HepG2 (cell line): Measurements from ENCODE around the gene ICAM5. TPM values are rescaled to one million over a fixed set of nuclear protein-coding genes. Genes with fewer than 3 reads are reported as not detected.

ENCODE experiments used
- ATAC-seq: fragments of 200-7000 bp; cut with Tn5 transposase; 3 replicates; pipeline ENCODE4 v1.9.1; 2020; ENCODE audit warnings: mild to moderate bottlenecking, moderate library complexity
- BruUV-seq: library from RNA; stranded (reverse); fragments of 400-500 nt; replicated peaks from 2 replicates; lab custom pipeline; 2021; lab: Mats Ljungman, UMichigan
- CTCF ChIA-PET: fragments of 300-600 bp; formaldehyde crosslinking; extraction: SDS; loops from one replicate; lab custom pipeline; 2021; ENCODE audit warnings: low total read pairs, inconsistent platforms, low intra/inter-chr PET ratio; lab: Yijun Ruan, JAX
- POLR2A ChIA-PET: fragments of 350-600 bp; sonication (Branson Sonifier 250); formaldehyde crosslinking; loops from one replicate; lab custom pipeline; 2020; ENCODE audit warnings: antibody characterized with exemption, inconsistent platforms; lab: Yijun Ruan, JAX
- DNase-seq: peaks from one replicate; pipeline ENCODE4 v3.0.0-alpha.2; 2015; ENCODE audit warnings: low spot score
- FAIRE-seq: peaks from 3 replicates; lab custom pipeline; 2011; peaks lifted over from hg19 to GRCh38; lab: Jason Lieb, UNC
- H2AFZ ChIP-seq: one replicate; pipeline ENCODE4 v1.6.1; 2011; ENCODE audit warnings: low read length, inconsistent platforms
- H3K27ac ChIP-seq: fragments of 300-600 bp; 3 replicates; pipeline ENCODE4 v1.8.0; 2011; ENCODE audit warnings: mixed run types, mild to moderate bottlenecking, mixed read lengths, low read length, inconsistent platforms; ENCODE audit not compliant: insufficient read depth; ENCODE audit errors: extremely low read length
- H3K27me3 ChIP-seq, 2 experiments: fragments of 200-600 bp in 1 of 2; 2 replicates in 1 of 2; 3 replicates in 1 of 2; pipeline versions ENCODE4 v1.6.0 to v1.8.0; 2011; ENCODE audit warnings: low read length in 2 of 2, mild to moderate bottlenecking in 2 of 2, moderate library complexity in 2 of 2, inconsistent platforms in 1 of 2; ENCODE audit not compliant: insufficient read depth in 2 of 2, control insufficient read depth in 1 of 2
- H3K36me3 ChIP-seq, 2 experiments: fragments of 200-600 bp in 1 of 2; replicated peaks in 1 of 2; 2 replicates in 1 of 2; 3 replicates in 1 of 2; pipeline versions ENCODE4 v1.5.1 to v1.8.0; 2011; ENCODE audit warnings: low read length in 2 of 2, inconsistent platforms in 1 of 2; ENCODE audit not compliant: insufficient read depth in 2 of 2, control insufficient read depth in 1 of 2
- H3K4me1 ChIP-seq: 2 replicates; pipeline ENCODE4 v1.5.1; 2012; ENCODE audit warnings: low read length, inconsistent platforms; ENCODE audit not compliant: insufficient read depth
- H3K4me2 ChIP-seq: 2 replicates; pipeline ENCODE4 v1.6.0; 2011; ENCODE audit warnings: low read depth, low read length, inconsistent platforms
- H3K4me3 ChIP-seq, 3 experiments: fragments of 200-600 bp in 1 of 3; sonication (generic), shearing (Covaris generic) in 1 of 3; replicated peaks in 1 of 3; 2 replicates each; pipeline ENCODE4 v1.5.1; 2011 to 2016; ENCODE audit warnings: low read length in 3 of 3, inconsistent platforms in 2 of 3, low read depth in 2 of 3, mild to moderate bottlenecking in 2 of 3, control low read depth in 1 of 3, mixed read lengths in 1 of 3; ENCODE audit not compliant: insufficient read depth in 1 of 3
- H3K79me2 ChIP-seq: one replicate; pipeline ENCODE4 v1.6.1; 2011; ENCODE audit warnings: low read length, inconsistent platforms; ENCODE audit not compliant: insufficient read depth
- H3K9ac ChIP-seq: 2 replicates; pipeline ENCODE4 v1.6.0; 2011; ENCODE audit warnings: mild to moderate bottlenecking, low read depth, low read length, inconsistent platforms; ENCODE audit not compliant: insufficient read depth
- H3K9me3 ChIP-seq: 2 replicates; pipeline ENCODE4 v1.5.1; 2012; ENCODE audit warnings: mild to moderate bottlenecking, low read length
- H4K20me1 ChIP-seq: 2 replicates; pipeline ENCODE4 v1.6.0; 2011; ENCODE audit warnings: inconsistent platforms, mild to moderate bottlenecking, low read length, moderate library complexity; ENCODE audit not compliant: insufficient read depth
- AGO2 ChIP-seq: fragments of 200-400 bp; formaldehyde crosslinking; optimal IDR thresholded peaks from 2 replicates; pipeline ENCODE3; 2017; ENCODE audit warnings: mild to moderate bottlenecking, low read depth, low read length, moderate library complexity
- BRCA1 ChIP-seq: sonication (generic); formaldehyde crosslinking; IDR thresholded peaks from 2 replicates; pipeline ENCODE4 v1.4.0; 2020; ENCODE audit warnings: missing genetic modification reagents
- EEA1 ChIP-seq: sonication (generic); formaldehyde crosslinking; IDR thresholded peaks from 2 replicates; pipeline ENCODE4 v1.5.1; 2020; ENCODE audit warnings: mild to moderate bottlenecking, missing genetic modification reagents, borderline replicate concordance
- GABPB1 ChIP-seq: IDR thresholded peaks from 2 replicates; pipeline ENCODE4 v1.6.1; 2016; ENCODE audit warnings: mild to moderate bottlenecking, missing genetic modification reagents, moderate library complexity, missing compliant biosample characterization
- HNRNPUL1 ChIP-seq: fragments of 200-400 bp; formaldehyde crosslinking; IDR thresholded peaks from 2 replicates; pipeline ENCODE4 v1.6.1; 2017; ENCODE audit warnings: low read depth, mild to moderate bottlenecking, low read length, moderate library complexity
- KLF16 ChIP-seq, 2 experiments: sonication (generic) in 1 of 2; formaldehyde crosslinking in 1 of 2; IDR thresholded peaks; 2 replicates each; pipeline versions ENCODE4 v1.6.1 to v1.8.0; 2016 to 2023; ENCODE audit warnings: missing genetic modification reagents in 2 of 2, missing compliant biosample characterization in 1 of 2
- MTF1 ChIP-seq: sonication (generic); formaldehyde crosslinking; IDR thresholded peaks from 2 replicates; pipeline ENCODE4 v1.5.0; 2020; ENCODE audit warnings: missing genetic modification reagents
- NFYC ChIP-seq: IDR thresholded peaks from 2 replicates; pipeline ENCODE4 v1.6.1; 2016; ENCODE audit warnings: missing genetic modification reagents, missing compliant biosample characterization
- SETDB1 ChIP-seq: sonication (generic); formaldehyde crosslinking; IDR thresholded peaks from 2 replicates; pipeline ENCODE4 v1.5.1; 2020; ENCODE audit warnings: missing genetic modification reagents, mild to moderate bottlenecking, borderline replicate concordance
- ZC3H13 ChIP-seq: sonication (generic); formaldehyde crosslinking; IDR thresholded peaks from 2 replicates; pipeline ENCODE4 v1.8.1; 2023; ENCODE audit warnings: mild to moderate bottlenecking, missing genetic modification reagents, moderate library complexity
- ZNF510 ChIP-seq: sonication (generic); formaldehyde crosslinking; IDR thresholded peaks from 2 replicates; pipeline ENCODE4 v1.4.0; 2020; ENCODE audit warnings: low read depth, mild to moderate bottlenecking, missing genetic modification reagents
- ZNF557 ChIP-seq: sonication (generic); formaldehyde crosslinking; IDR thresholded peaks from 2 replicates; pipeline ENCODE4 v1.4.0; 2020; ENCODE audit warnings: missing genetic modification reagents
- WGBS: methylation state at CpG from one replicate; pipeline ENCODE4 v1.1.6; 2017; ENCODE audit warnings: low lambda C conversion rate; 5-methylcytosine and 5-hydroxymethylcytosine counted together
- in situ Hi-C: cut with HindIII; loops from 2 replicates; pipeline ENCODE4 v1.10.0; 2017; ENCODE audit warnings: low pct_unique_long_range_greater_than_20kb; ENCODE audit not compliant: extremely low pct_ligation_motif_present
- intact Hi-C: fragments of 100-400 bp; cut with micrococcal nuclease; formaldehyde crosslinking; loops from one replicate; pipeline ENCODE4 v1.10.0; 2022; ENCODE audit not compliant: unreplicated experiment
- polyA plus RNA-seq, 8 experiments: library from polyadenylated mRNA; depleted of rRNA in 3 of 8; stranded (reverse) in 7 of 8; unstranded in 1 of 8; fragments of >200 nt; fragmentation: Illumina TruSeq in 4 of 8; extraction: Trizol in 4 of 8; gene quantifications; 2 replicates each; pipeline versions ENCODE4 v1.2.1 to v1.2.3, GENCODE V29; 2011 to 2016; ENCODE audit warnings: low read depth in 4 of 8, missing spikeins in 1 of 8, mixed read lengths in 1 of 8; ENCODE audit not compliant: insufficient read depth in 1 of 8
- total RNA-seq, 5 experiments: library from RNA; depleted of rRNA; stranded (reverse); fragments of >200 nt; fragmentation: Illumina TruSeq; extraction: Trizol; gene quantifications; 2 replicates each; pipeline ENCODE4 v1.2.3, GENCODE V29; 2016; ENCODE audit warnings: low read depth in 1 of 5
- TF ChIP-seq, protein P1 (sequence below): sonication (generic); formaldehyde crosslinking; IDR thresholded peaks from 2 replicates; pipeline ENCODE4 v1.5.1; 2020; ENCODE audit warnings: mild to moderate bottlenecking, missing genetic modification reagents
- TF ChIP-seq, protein P2 (sequence below), 2 experiments: sonication (generic) in 1 of 2; formaldehyde crosslinking in 1 of 2; IDR thresholded peaks; 2 replicates each; pipeline versions ENCODE4 v1.4.0 to v1.6.1; 2018 to 2020; ENCODE audit warnings: missing genetic modification reagents in 2 of 2, borderline replicate concordance in 1 of 2, low read depth in 1 of 2, mild to moderate bottlenecking in 1 of 2, missing biosample characterization in 1 of 2
- TF ChIP-seq, protein P3 (sequence below): sonication (generic); formaldehyde crosslinking; IDR thresholded peaks from 2 replicates; pipeline ENCODE4 v1.4.0; 2020; ENCODE audit warnings: low read depth, mild to moderate bottlenecking, missing genetic modification reagents
- TF ChIP-seq, protein P4 (sequence below): sonication (generic); formaldehyde crosslinking; IDR thresholded peaks from 2 replicates; pipeline ENCODE4 v1.4.0; 2020; ENCODE audit warnings: mild to moderate bottlenecking, missing genetic modification reagents

The ICAM5 gene
- total and polyA plus RNA-seq, 2 of the 13 experiments (the other 11 are each of a cell fraction or from before 2014, with no cell fraction given) = 0.46 to 1.6 TPM

DNA sequence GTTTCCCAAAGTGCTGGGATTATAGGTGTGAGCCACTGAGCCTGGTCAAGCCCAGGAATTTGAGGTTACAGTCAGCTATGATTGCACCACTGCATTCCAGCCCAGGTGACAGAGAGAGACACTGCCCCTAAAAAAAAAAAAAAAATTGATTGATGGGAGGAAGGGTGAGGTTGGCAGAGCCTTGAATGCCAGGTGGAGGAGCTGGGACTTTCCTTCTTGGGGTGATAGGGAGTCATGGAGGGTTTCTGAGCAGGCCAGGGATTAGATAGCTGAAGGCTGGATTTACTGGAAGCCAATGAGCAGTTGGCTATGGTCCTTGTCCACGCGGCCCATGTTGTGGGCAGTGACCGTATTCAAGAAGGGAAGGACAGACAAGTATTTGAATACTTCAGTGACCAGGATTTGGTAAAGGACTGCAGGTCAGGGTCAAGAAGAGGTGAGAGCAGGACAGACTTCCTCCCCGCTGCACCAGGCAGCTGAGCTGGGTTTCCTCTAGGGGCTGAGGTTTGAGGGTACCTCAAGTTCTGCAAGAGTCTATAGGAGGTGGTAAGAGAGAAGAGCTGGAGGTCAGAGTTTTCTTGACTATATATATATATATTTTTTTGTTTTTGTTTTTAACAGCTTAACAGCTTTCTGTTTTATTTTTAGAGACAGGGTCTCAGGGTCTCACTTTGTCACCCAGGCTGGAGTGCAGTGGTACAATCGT is 9.9 kb upstream of the ICAM5 start:
- H4K20me1 ChIP-seq = peaks cover 3% of the 10 kb centered on the region; the same call in 1 of the 2 replicates
- DNase-seq (no peak), ATAC-seq (no peak)
- H3K27me3 ChIP-seq = no peaks in the 10 kb centered on the region
- H3K9me3 ChIP-seq = no peaks in the 10 kb centered on the region
- no peak overlapping the region for H2AFZ ChIP-seq
- H3K9ac ChIP-seq = no peak overlapping the region
- no peaks in the 10 kb centered on the region for H3K79me2 ChIP-seq
- no peaks in the 10 kb centered on the region for H3K4me1 ChIP-seq
- H3K4me2 ChIP-seq = no peak overlapping the region
- H3K36me3 ChIP-seq = peaks cover 21 to 46% of the 10 kb centered on the region in 2 experiments; a peak in 4 of 5 replicates
- BruUV-seq = no TSS peak
- in situ Hi-C loops = no loop called here
- H3K4me3 ChIP-seq = no peak overlapping the region
- no peak overlapping the region for H3K27ac ChIP-seq
- POLR2A ChIA-PET = interaction anchor here (0.8 to 3.3 kb wide), 3 partner anchors 9 to 11 kb away, joined by 4 to 23 read pairs (median 8); partner anchors contain the start of genes ICAM1 and ICAM5
- no peak for TF ChIP-seq NFYC (CRISPR knock-in tag)
- no peak for TF ChIP-seq ZNF557 (CRISPR knock-in tag)
- TF ChIP-seq, protein P1, sequence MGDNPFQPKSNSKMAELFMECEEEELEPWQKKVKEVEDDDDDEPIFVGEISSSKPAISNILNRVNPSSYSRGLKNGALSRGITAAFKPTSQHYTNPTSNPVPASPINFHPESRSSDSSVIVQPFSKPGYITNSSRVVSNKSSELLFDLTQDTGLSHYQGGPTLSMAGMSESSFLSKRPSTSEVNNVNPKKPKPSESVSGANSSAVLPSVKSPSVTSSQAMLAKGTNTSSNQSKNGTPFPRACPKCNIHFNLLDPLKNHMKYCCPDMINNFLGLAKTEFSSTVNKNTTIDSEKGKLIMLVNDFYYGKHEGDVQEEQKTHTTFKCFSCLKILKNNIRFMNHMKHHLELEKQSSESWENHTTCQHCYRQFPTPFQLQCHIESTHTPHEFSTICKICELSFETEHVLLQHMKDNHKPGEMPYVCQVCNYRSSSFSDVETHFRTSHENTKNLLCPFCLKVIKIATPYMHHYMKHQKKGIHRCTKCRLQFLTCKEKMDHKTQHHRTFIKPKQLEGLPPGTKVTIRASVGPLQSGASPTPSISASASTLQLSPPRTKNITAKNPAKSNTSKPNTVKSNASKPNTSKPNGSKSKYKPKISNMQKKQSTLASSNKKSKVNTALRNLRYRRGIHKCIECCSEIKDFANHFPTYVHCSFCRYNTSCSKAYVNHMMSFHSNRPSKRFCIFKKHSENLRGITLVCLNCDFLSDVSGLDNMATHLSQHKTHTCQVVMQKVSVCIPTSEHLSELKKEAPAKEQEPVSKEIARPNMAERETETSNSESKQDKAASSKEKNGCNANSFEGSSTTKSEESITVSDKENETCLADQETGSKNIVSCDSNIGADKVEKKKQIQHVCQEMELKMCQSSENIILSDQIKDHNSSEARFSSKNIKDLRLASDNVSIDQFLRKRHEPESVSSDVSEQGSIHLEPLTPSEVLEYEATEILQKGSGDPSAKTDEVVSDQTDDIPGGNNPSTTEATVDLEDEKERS (CRISPR knock-in tag) = no peak
- no peak for TF ChIP-seq KLF16 (CRISPR knock-in tag; IDR thresholded peaks at IDR 0.05)
- TF ChIP-seq, protein P2, sequence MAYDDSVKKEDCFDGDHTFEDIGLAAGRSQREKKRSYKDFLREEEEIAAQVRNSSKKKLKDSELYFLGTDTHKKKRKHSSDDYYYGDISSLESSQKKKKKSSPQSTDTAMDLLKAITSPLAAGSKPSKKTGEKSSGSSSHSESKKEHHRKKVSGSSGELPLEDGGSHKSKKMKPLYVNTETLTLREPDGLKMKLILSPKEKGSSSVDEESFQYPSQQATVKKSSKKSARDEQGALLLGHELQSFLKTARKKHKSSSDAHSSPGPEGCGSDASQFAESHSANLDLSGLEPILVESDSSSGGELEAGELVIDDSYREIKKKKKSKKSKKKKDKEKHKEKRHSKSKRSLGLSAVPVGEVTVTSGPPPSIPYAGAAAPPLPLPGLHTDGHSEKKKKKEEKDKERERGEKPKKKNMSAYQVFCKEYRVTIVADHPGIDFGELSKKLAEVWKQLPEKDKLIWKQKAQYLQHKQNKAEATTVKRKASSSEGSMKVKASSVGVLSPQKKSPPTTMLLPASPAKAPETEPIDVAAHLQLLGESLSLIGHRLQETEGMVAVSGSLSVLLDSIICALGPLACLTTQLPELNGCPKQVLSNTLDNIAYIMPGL (CRISPR knock-in tag; IDR thresholded peaks at IDR 0.05; ENCODE audit: borderline replicate concordance in 1 of 2, low read depth in 1 of 2) = no peak
- no peak for TF ChIP-seq AGO2
- no peak for TF ChIP-seq GABPB1 (CRISPR knock-in tag)
- TF ChIP-seq EEA1 = no peak
- TF ChIP-seq MTF1 (CRISPR knock-in tag) = no peak
- TF ChIP-seq HNRNPUL1 = no peak
- TF ChIP-seq, protein P3, sequence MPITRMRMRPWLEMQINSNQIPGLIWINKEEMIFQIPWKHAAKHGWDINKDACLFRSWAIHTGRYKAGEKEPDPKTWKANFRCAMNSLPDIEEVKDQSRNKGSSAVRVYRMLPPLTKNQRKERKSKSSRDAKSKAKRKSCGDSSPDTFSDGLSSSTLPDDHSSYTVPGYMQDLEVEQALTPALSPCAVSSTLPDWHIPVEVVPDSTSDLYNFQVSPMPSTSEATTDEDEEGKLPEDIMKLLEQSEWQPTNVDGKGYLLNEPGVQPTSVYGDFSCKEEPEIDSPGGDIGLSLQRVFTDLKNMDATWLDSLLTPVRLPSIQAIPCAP (CRISPR knock-in tag) = no peak
- no peak for TF ChIP-seq BRCA1 (CRISPR knock-in tag)
- TF ChIP-seq ZC3H13 = no peak
- TF ChIP-seq, protein P4, sequence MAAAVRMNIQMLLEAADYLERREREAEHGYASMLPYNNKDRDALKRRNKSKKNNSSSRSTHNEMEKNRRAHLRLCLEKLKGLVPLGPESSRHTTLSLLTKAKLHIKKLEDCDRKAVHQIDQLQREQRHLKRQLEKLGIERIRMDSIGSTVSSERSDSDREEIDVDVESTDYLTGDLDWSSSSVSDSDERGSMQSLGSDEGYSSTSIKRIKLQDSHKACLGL (CRISPR knock-in tag) = no peak
- no peak for TF ChIP-seq ZNF510
- no peak for TF ChIP-seq SETDB1 (CRISPR knock-in tag)
- TF ChIP-seq, all 625 proteins: peak for 0
- intact Hi-C loops = no loop called here
- FAIRE-seq = no peak
- CTCF ChIA-PET = no interaction called here
- over 99% methylated on average over 5 of the region's 5 CpGs for WGBS
